Ectodermal cell (in vitro differentiated cells): Measurements from ENCODE around the gene PEAK3.

Experiments used
- H3K27ac ChIP-seq: 2 replicates; pipeline ENCODE4 v1.7.0; 2013; ENCODE audit warnings: mild to moderate bottlenecking, low read depth, low read length; ENCODE audit not compliant: insufficient read depth, poor library complexity, severe bottlenecking
- H3K27me3 ChIP-seq: 2 replicates; pipeline ENCODE4 v1.7.0; 2013; ENCODE audit warnings: mild to moderate bottlenecking, low read length; ENCODE audit not compliant: insufficient read depth, control insufficient read depth, poor library complexity, severe bottlenecking
- H3K36me3 ChIP-seq: one replicate; pipeline ENCODE4 v1.7.0; 2013; ENCODE audit warnings: low read length; ENCODE audit not compliant: control insufficient read depth, insufficient read depth
- H3K4me1 ChIP-seq: one replicate; pipeline ENCODE4 v1.7.0; 2013; ENCODE audit warnings: low read length; ENCODE audit not compliant: control insufficient read depth, insufficient read depth
- H3K4me3 ChIP-seq: 2 replicates; pipeline ENCODE4 v1.7.0; 2013; ENCODE audit warnings: low read depth, low read length, control low read depth; ENCODE audit not compliant: insufficient read depth
- H3K9me3 ChIP-seq: 2 replicates; pipeline ENCODE4 v1.7.0; 2013; ENCODE audit warnings: mild to moderate bottlenecking, low read length, moderate library complexity; ENCODE audit not compliant: control insufficient read depth
- WGBS, 2 experiments: methylation state at CpG; one replicate each; pipeline ENCODE4 v1.1.7; 2013; ENCODE audit warnings: missing lambda C conversion rate in 2 of 2; 5-methylcytosine and 5-hydroxymethylcytosine counted together

The PEAK3 gene

GRCh38 chr19:2229103-2230032 is 52.6 kb downstream of the PEAK3 start:
- 94 to 95% methylated on average over 44 of the region's 45 CpGs for WGBS, 2 experiments
- H3K36me3 ChIP-seq: peaks cover 35% of the 10 kb centered on the region
- no peak overlapping the region for H3K4me3 ChIP-seq
- H3K27ac ChIP-seq: no peak overlapping the region
- no peaks in the 10 kb centered on the region for H3K4me1 ChIP-seq
- no peaks in the 10 kb centered on the region for H3K27me3 ChIP-seq
- no peaks in the 10 kb centered on the region for H3K9me3 ChIP-seq

- H3K4me1 ChIP-seq: no peaks in the 10 kb centered on the region
- H3K4me3 ChIP-seq: no peak overlapping the region
- peaks cover 35% of the 10 kb centered on the region for H3K36me3 ChIP-seq
- H3K27ac ChIP-seq: no peak overlapping the region
- H3K27me3 ChIP-seq: no peaks in the 10 kb centered on the region
- 95 to 97% methylated on average over 48 of the region's 48 CpGs for WGBS, 2 experiments
- H3K9me3 ChIP-seq: no peaks in the 10 kb centered on the region
Observed at GRCh38 chr19:2228157-2229030, 53.6 kb downstream of the PEAK3 start.

- WGBS, 2 experiments: 94 to 95% methylated on average over 67 of the region's 67 CpGs
- Histone ChIP-seq H3K4me1 (no peaks in the 10 kb centered on the region), H3K27me3 (no peaks in the 10 kb centered on the region), H3K36me3 (peaks cover 34% of the 10 kb centered on the region), H3K9me3 (no peaks in the 10 kb centered on the region), H3K27ac (no peak overlapping the region), H3K4me3 (no peak overlapping the region)
Observed at GRCh38 chr19:2227415-2228156, 54.4 kb downstream of the PEAK3 start.

- H3K4me3 ChIP-seq: no peak overlapping the region
- H3K27ac ChIP-seq: no peak overlapping the region
- no peaks in the 10 kb centered on the region for H3K27me3 ChIP-seq
- H3K4me1 ChIP-seq: no peaks in the 10 kb centered on the region
- 96 to 97% methylated on average over 53 of the region's 53 CpGs for whole genome bisulfite sequencing, 2 experiments
- H3K9me3 ChIP-seq: no peaks in the 10 kb centered on the region
- H3K36me3 ChIP-seq: peaks cover 31% of the 10 kb centered on the region
Observed at GRCh38 chr19:2226840-2227360, 55.1 kb downstream of the PEAK3 start.

- Histone ChIP-seq H3K36me3 (peaks cover 31% of the 10 kb centered on the region), H3K9me3 (no peaks in the 10 kb centered on the region), H3K4me1 (no peaks in the 10 kb centered on the region), H3K27me3 (no peaks in the 10 kb centered on the region), H3K27ac (no peak overlapping the region), H3K4me3 (no peak overlapping the region)
- 96 to 97% methylated on average over 59 of the region's 59 CpGs for WGBS, 2 experiments
Observed at GRCh38 chr19:2226051-2226839, 55.7 kb downstream of the PEAK3 start.

GRCh38 chr19:2225415-2226050 is 56.4 kb downstream of the PEAK3 start:
- peaks cover 31% of the 10 kb centered on the region for H3K36me3 ChIP-seq

GRCh38 chr19:2224754-2225349 is 57.1 kb downstream of the PEAK3 start:
- no peaks in the 10 kb centered on the region for H3K27me3 ChIP-seq
- 93 to 95% methylated on average over 13 of the region's 13 CpGs for WGBS, 2 experiments
- no peak overlapping the region for H3K27ac ChIP-seq
- no peaks in the 10 kb centered on the region for H3K9me3 ChIP-seq
- no peak overlapping the region for H3K4me3 ChIP-seq
- no peaks in the 10 kb centered on the region for H3K4me1 ChIP-seq
- H3K36me3 ChIP-seq: peaks cover 26% of the 10 kb centered on the region

More at GRCh38 chr19:2225415-2226050, 56.4 kb downstream of the PEAK3 start:
- WGBS, 2 experiments: 94 to 95% methylated on average over 32 of the region's 32 CpGs
- H3K27ac ChIP-seq: no peak overlapping the region
- H3K4me1 ChIP-seq: no peaks in the 10 kb centered on the region
- no peak overlapping the region for H3K4me3 ChIP-seq
- no peaks in the 10 kb centered on the region for H3K27me3 ChIP-seq
- H3K9me3 ChIP-seq: no peaks in the 10 kb centered on the region
